ENCODE results near the gene PCDH12.

- TF ChIP-seq CTCF (conservative IDR thresholded peaks at IDR 0.05; ENCODE audit: low read depth, low read length) (peak; percentile 53), EZH2 (IDR thresholded peaks at IDR 0.05; ENCODE audit: borderline replicate concordance, low read depth, low read length, poor library complexity, severe bottlenecking) (no peak)
These were observed 6.6 kb downstream of the PCDH12 start for GRCh38 chr5:141951332-141951781.

Measured in A673 (cell line).